ENCODE results near the gene GRM4. TPM values are rescaled to one million over a fixed set of nuclear protein-coding genes. Genes with fewer than 3 reads are reported as not detected.

The GRM4 gene
- total RNA-seq, 4 donors from 2014 or later: not detected

GRCh38 chr6:34155471-34156300, 9.8 kb upstream of the GRM4 start:
- TF ChIP-seq POLR2A (IDR thresholded peaks at IDR 0.05) (no peak), POLR2AphosphoS5 (IDR thresholded peaks at IDR 0.05) (no peak), EP300 (IDR thresholded peaks at IDR 0.05) (no peak), CTCF (IDR thresholded peaks at IDR 0.05) (no peak)
- peak; percentile 29 to 40 for DNase-seq (ENCODE audit: low spot score in 2 of 2)
- Histone ChIP-seq H3K36me3 (no peaks in the 10 kb centered on the region), H3K9me3 (peaks cover 13% of the 10 kb centered on the region), H3K4me3 (no peak overlapping the region), H3K4me1 (peaks cover 10% of the 10 kb centered on the region), H3K27ac (no peak overlapping the region), H3K27me3 (peaks cover 52% of the 10 kb centered on the region)
- 79% methylated on average over 21 of the region's 24 CpGs for WGBS

DNA sequence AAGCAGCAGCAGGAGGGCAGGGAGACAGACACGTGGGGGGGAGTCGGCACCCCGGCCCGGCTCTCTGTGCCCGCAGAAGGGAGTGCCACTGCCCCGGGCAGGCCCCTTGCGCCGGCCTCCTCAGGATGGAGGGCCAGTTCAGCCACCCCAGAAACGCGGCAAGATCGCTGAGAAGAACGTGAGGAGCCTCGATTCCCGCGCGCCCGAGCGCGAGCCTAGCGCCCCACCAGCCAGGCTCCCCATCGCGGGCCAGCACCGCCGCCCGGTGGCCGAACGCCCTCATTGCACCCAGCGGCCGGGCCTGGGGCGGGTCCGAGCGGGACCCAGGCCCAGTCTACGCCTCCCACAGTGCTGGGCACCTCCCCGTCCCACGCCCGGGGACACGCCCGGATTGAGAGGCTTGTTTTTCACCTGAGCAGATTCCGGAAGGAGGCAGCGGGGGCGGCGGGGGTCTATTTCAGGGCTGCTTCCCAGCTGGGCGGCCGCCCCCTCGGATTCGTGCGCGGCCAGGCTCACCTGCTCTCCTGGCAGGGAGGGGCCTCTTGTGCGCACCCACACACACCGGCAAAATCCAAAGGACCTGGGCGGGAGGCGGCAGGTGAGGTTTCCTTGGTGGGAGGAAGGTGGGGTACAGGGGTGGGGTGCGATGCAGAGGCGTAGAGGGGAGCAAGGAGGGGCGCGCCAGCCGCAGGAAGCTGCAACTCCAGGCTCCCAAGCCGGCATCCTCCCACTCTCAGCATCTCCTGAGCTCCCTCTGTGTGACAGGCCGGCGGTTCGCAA, 9.0 kb upstream of the GRM4 start:
- Histone ChIP-seq H3K4me3 (peak overlapping the region; percentile 25), H3K27me3 (peaks cover 60% of the 10 kb centered on the region), H3K4me1 (peaks cover 10% of the 10 kb centered on the region), H3K36me3 (no peaks in the 10 kb centered on the region), H3K9me3 (peaks cover 7% of the 10 kb centered on the region), H3K27ac (no peak overlapping the region)
- TF ChIP-seq CTCF (IDR thresholded peaks at IDR 0.05) (peak; percentile 93 to 98), POLR2AphosphoS5 (IDR thresholded peaks at IDR 0.05) (no peak), EP300 (IDR thresholded peaks at IDR 0.05) (no peak)
- WGBS: 10% methylated on average over 2 of the region's 61 CpGs
- DNase-seq (ENCODE audit: low spot score in 2 of 2): peak; percentile 60 to 79

DNA sequence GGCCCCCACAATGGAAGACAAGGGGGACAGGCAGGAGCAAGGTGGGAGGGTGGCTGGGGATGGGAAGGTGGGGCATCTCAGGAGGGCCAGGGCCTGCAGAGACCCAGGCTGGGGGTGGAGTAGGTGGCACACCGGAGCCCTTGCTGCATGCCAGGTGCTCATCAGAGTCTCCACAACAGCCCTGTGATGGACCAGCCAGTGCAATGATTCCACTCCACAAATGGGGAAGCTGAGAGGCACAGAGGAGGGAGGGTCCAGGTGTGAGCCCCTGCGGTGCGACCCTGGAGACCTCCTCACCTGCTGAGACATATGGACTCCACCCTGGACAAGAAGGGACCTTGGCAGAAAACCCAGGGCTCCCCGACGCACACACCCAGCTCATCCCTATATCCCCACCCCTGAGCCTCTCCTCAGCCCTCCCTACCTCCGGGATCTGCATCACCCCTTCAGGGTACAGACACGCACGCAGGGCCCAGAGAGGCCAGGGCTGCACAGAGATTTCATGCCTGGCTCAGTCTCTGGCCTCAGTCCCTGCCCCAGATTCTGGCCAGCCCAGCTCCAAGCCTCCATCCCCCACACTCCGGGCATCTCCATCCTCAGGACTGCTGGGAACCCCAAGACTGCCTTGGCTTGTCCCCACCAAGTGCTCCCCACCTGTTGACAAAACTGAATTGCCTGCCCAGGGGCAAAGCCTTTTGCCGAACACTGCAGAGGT, 7.1 kb upstream of the GRM4 start:
- peak in 1 of 2 donors; percentile 53 for DNase-seq (ENCODE audit: low spot score in 2 of 2)
- Histone ChIP-seq H3K9me3 (no peaks in the 10 kb centered on the region), H3K4me3 (no peak overlapping the region), H3K27ac (no peak overlapping the region), H3K27me3 (peaks cover 72% of the 10 kb centered on the region), H3K36me3 (no peaks in the 10 kb centered on the region), H3K4me1 (peaks cover 10% of the 10 kb centered on the region)
- TF ChIP-seq CTCF (IDR thresholded peaks at IDR 0.05) (no peak), EP300 (IDR thresholded peaks at IDR 0.05) (no peak), POLR2AphosphoS5 (IDR thresholded peaks at IDR 0.05) (no peak), POLR2A (IDR thresholded peaks at IDR 0.05) (no peak)
- 68% methylated on average over 10 of the region's 10 CpGs for WGBS

- Histone ChIP-seq H3K36me3 (no peaks in the 10 kb centered on the region), H3K4me3 (no peak overlapping the region), H3K9me3 (no peaks in the 10 kb centered on the region), H3K27ac (no peak overlapping the region), H3K27me3 (peaks cover 72% of the 10 kb centered on the region), H3K4me1 (peaks cover 10% of the 10 kb centered on the region)
- 68% methylated on average over 4 of the region's 9 CpGs for WGBS
- DNase-seq (ENCODE audit: low spot score in 2 of 2): peak in 1 of 2 donors; percentile 15
- no peak for TF ChIP-seq CTCF (IDR thresholded peaks at IDR 0.05)
- no peak for TF ChIP-seq EP300 (IDR thresholded peaks at IDR 0.05)
- no peak for TF ChIP-seq POLR2A (IDR thresholded peaks at IDR 0.05)
- no peak for TF ChIP-seq POLR2AphosphoS5 (IDR thresholded peaks at IDR 0.05)
These were observed 6.2 kb upstream of the GRM4 start for GRCh38 chr6:34152042-34152524.
